GM12891 (cell line): ENCODE measurements around the gene CENPL.

Experiments
- POLR2A ChIP-seq: IDR thresholded peaks from 2 replicates; pipeline ENCODE4 v1.6.1; 2011; ENCODE audit warnings: low read depth, low read length, control low read depth
- POLR2AphosphoS5 ChIP-seq: IDR thresholded peaks from 2 replicates; pipeline ENCODE4 v1.6.1; 2011; ENCODE audit warnings: low read depth, low read length, control low read depth
- SPI1 ChIP-seq: IDR thresholded peaks from 2 replicates; pipeline ENCODE4 v1.6.1; 2011; ENCODE audit warnings: low read depth, low read length, control low read depth
- TAF1 ChIP-seq: IDR thresholded peaks from 2 replicates; pipeline ENCODE4 v1.6.1; 2011; ENCODE audit warnings: low read depth, low read length, control low read depth

- TF ChIP-seq POLR2A (no peak), POLR2AphosphoS5 (no peak), SPI1 (no peak), TAF1 (no peak)
Measured at GRCh38 chr1:173784997-173785396, 39.7 kb downstream of the CENPL start.
